Nephron (organoid): ENCODE data around the gene NINJ2.

Experiments
- H3K27ac Mint-ChIP-seq, 3 experiments: 2 replicates each; pipeline ENCODE4 v1.8.0; 2020; ENCODE audit warnings: mixed read lengths in 3 of 3, mild to moderate bottlenecking in 2 of 3, moderate library complexity in 1 of 3
- H3K27me3 Mint-ChIP-seq: 2 replicates; pipeline ENCODE4 v1.8.0; 2021; ENCODE audit warnings: low read depth, mild to moderate bottlenecking, moderate library complexity, mixed read lengths
- H3K36me3 Mint-ChIP-seq: 2 replicates; pipeline ENCODE4 v1.8.0; 2020; ENCODE audit warnings: low read depth, mixed read lengths
- H3K4me1 Mint-ChIP-seq: 2 replicates; pipeline ENCODE4 v1.8.0; 2020; ENCODE audit warnings: mixed read lengths
- H3K4me3 Mint-ChIP-seq, 3 experiments: 2 replicates each; pipeline ENCODE4 v1.8.0; 2020; ENCODE audit warnings: mild to moderate bottlenecking in 3 of 3, mixed read lengths in 3 of 3, moderate library complexity in 2 of 3
- H3K9me3 Mint-ChIP-seq: 2 replicates; pipeline ENCODE4 v1.8.0; 2020; ENCODE audit warnings: mixed read lengths
- CTCF ChIP-seq, 3 experiments: fragments of 200-600 bp; sonication (generic); IDR thresholded peaks; one replicate each; pipeline ENCODE4 v1.5.0; 2021; ENCODE audit warnings: antibody characterized with exemption in 3 of 3; ENCODE audit not compliant: unreplicated experiment in 3 of 3

Gene NINJ2

GRCh38 chr12:675562-675961 is 12.3 kb upstream of the NINJ2 start:
- TF ChIP-seq CTCF (IDR thresholded peaks at IDR 0.05; ENCODE audit: unreplicated experiment in 3 of 3): no peak
- Mint-ChIP-seq H3K27ac (no peak overlapping the region), H3K27me3 (peaks cover 15% of the 10 kb centered on the region), H3K36me3 (no peaks in the 10 kb centered on the region), H3K4me1 (peaks cover 5% of the 10 kb centered on the region), H3K9me3 (no peaks in the 10 kb centered on the region), H3K4me3 (no peak overlapping the region)

GRCh38 chr12:674272-674781 is 11.1 kb upstream of the NINJ2 start:
- Mint-ChIP-seq H3K4me3 (no peak overlapping the region), H3K27ac (no peak overlapping the region), H3K9me3 (no peaks in the 10 kb centered on the region), H3K4me1 (peaks cover 5% of the 10 kb centered on the region), H3K36me3 (no peaks in the 10 kb centered on the region), H3K27me3 (peaks cover 17% of the 10 kb centered on the region)
- TF ChIP-seq CTCF (IDR thresholded peaks at IDR 0.05; ENCODE audit: unreplicated experiment in 3 of 3): no peak

- no peak overlapping the region for H3K4me3 Mint-ChIP-seq
- no peak overlapping the region for H3K27ac Mint-ChIP-seq
- H3K27me3 Mint-ChIP-seq: peaks cover 17% of the 10 kb centered on the region
- TF ChIP-seq CTCF (IDR thresholded peaks at IDR 0.05; ENCODE audit: unreplicated experiment in 3 of 3): no peak
- peaks cover 5% of the 10 kb centered on the region for H3K4me1 Mint-ChIP-seq
- no peaks in the 10 kb centered on the region for H3K36me3 Mint-ChIP-seq
- H3K9me3 Mint-ChIP-seq: no peaks in the 10 kb centered on the region
Measured at GRCh38 chr12:673849-674248, 10.6 kb upstream of the NINJ2 start.

- Mint-ChIP-seq H3K9me3 (no peaks in the 10 kb centered on the region), H3K27me3 (peaks cover 21% of the 10 kb centered on the region), H3K4me1 (peaks cover 6% of the 10 kb centered on the region), H3K36me3 (no peaks in the 10 kb centered on the region), H3K27ac (no peak overlapping the region), H3K4me3 (no peak overlapping the region)
- TF ChIP-seq CTCF (IDR thresholded peaks at IDR 0.05; ENCODE audit: unreplicated experiment in 3 of 3): no peak
Measured at GRCh38 chr12:669576-669945, 6.3 kb upstream of the NINJ2 start.

- peaks cover 20% of the 10 kb centered on the region for H3K27me3 Mint-ChIP-seq
- H3K4me1 Mint-ChIP-seq: peaks cover 16% of the 10 kb centered on the region
- no peak overlapping the region for H3K27ac Mint-ChIP-seq
- H3K36me3 Mint-ChIP-seq: no peaks in the 10 kb centered on the region
- H3K9me3 Mint-ChIP-seq: no peaks in the 10 kb centered on the region
- TF ChIP-seq CTCF (IDR thresholded peaks at IDR 0.05; ENCODE audit: unreplicated experiment in 3 of 3): no peak
- no peak overlapping the region for H3K4me3 Mint-ChIP-seq
Measured at GRCh38 chr12:668090-668481, 4.8 kb upstream of the NINJ2 start.

GRCh38 chr12:666766-667308 is 3.6 kb upstream of the NINJ2 start:
- H3K4me1 Mint-ChIP-seq: peaks cover 29% of the 10 kb centered on the region
- H3K27ac Mint-ChIP-seq: no peak overlapping the region
- peaks cover 26% of the 10 kb centered on the region for H3K27me3 Mint-ChIP-seq
- H3K9me3 Mint-ChIP-seq: no peaks in the 10 kb centered on the region
- no peak overlapping the region for H3K4me3 Mint-ChIP-seq
- no peak for TF ChIP-seq CTCF (IDR thresholded peaks at IDR 0.05; ENCODE audit: unreplicated experiment in 3 of 3)
- H3K36me3 Mint-ChIP-seq: no peaks in the 10 kb centered on the region
